ENCODE results near the gene GAL. TPM values are rescaled to one million over a fixed set of nuclear protein-coding genes. Genes with fewer than 3 reads are reported as not detected.

Gene GAL
- total and polyA plus RNA-seq, 10 donors, result not detected

DNA sequence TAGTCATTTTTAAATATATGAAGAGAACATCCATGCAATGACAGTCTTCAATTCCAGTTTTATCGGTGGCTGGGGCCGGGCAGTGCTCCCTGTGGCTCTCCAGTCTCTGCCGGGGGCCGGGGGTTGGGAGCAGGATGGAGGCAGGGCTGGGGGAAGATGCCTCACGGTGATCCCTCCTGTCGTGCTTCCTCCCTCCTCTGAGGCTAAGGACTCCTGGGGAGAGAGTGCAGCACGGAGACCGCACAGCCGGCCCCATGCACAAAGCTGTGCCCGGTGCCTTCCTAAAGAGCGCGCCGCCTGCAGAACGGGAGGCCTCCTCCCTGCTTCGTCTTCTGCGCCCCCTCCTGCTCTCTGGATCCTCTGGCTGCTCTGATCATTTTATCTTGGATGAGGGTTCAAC, 20.5 kb downstream of the GAL start:
- intact Hi-C loops (cut with DNase I; ENCODE audit: low total_unique reads), result no loop called here
- H3K4me1 ChIP-seq, result no peaks in the 10 kb centered on the region
- DNase-seq, result no peak
- no peaks in the 10 kb centered on the region for H3K36me3 ChIP-seq
- TF ChIP-seq, protein P1, sequence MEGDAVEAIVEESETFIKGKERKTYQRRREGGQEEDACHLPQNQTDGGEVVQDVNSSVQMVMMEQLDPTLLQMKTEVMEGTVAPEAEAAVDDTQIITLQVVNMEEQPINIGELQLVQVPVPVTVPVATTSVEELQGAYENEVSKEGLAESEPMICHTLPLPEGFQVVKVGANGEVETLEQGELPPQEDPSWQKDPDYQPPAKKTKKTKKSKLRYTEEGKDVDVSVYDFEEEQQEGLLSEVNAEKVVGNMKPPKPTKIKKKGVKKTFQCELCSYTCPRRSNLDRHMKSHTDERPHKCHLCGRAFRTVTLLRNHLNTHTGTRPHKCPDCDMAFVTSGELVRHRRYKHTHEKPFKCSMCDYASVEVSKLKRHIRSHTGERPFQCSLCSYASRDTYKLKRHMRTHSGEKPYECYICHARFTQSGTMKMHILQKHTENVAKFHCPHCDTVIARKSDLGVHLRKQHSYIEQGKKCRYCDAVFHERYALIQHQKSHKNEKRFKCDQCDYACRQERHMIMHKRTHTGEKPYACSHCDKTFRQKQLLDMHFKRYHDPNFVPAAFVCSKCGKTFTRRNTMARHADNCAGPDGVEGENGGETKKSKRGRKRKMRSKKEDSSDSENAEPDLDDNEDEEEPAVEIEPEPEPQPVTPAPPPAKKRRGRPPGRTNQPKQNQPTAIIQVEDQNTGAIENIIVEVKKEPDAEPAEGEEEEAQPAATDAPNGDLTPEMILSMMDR (IDR thresholded peaks at IDR 0.05 in 8 of 11, conservative IDR thresholded peaks at IDR 0.05 in 3 of 11), result no peak
- TF ChIP-seq POLR2AphosphoS5 (IDR thresholded peaks at IDR 0.05), result no peak
- TF ChIP-seq POLR2A (IDR thresholded peaks at IDR 0.05), result no peak
- 54 to 70% (median 60%) methylated on average over 15 to 16 of the region's 16 CpGs for WGBS, 5 donors
- no peaks in the 10 kb centered on the region for H3K9me3 ChIP-seq
- no peak overlapping the region for H3K27ac ChIP-seq
- H3K27me3 ChIP-seq (replicated peaks in 1 of 7), result peaks cover 0 to 11% (median 0%) of the 10 kb centered on the region in 7 donors
- H3K4me3 ChIP-seq, result no peak overlapping the region

DNA sequence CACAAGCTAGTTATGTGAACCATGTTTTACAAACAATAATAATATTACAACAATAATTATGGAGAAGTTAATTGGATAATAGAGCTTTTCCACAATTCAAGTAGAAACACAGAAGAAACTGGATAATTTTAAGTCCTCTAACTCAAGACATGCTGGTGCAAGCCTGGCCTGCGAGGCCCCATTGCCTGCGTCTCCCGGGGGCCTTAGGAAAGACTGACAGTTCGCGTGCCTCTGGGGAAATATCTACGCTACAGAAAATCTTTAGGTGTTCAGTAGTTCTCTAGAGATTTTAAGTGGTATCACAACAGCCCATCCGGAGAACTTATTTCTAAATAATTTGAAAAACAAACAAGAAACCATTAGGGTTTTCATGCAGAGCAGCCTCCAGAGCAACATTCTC, 23.2 kb downstream of the GAL start:
- Histone ChIP-seq H3K4me1 (no peaks in the 10 kb centered on the region), H3K27ac (no peak overlapping the region), H3K27me3 (replicated peaks in 1 of 7) (peaks cover 0 to 5% (median 0%) of the 10 kb centered on the region in 7 donors), H3K9me3 (no peaks in the 10 kb centered on the region), H3K36me3 (no peaks in the 10 kb centered on the region), H3K4me3 (no peak overlapping the region)
- TF ChIP-seq POLR2AphosphoS5 (IDR thresholded peaks at IDR 0.05) (no peak), POLR2A (IDR thresholded peaks at IDR 0.05) (no peak)
- TF ChIP-seq, protein P1 (IDR thresholded peaks at IDR 0.05 in 8 of 11, conservative IDR thresholded peaks at IDR 0.05 in 3 of 11), result no peak
- no peak for DNase-seq
- WGBS, 5 donors, result 72 to 85% (median 81%) methylated on average over 7 of the region's 7 CpGs
- intact Hi-C loops (cut with DNase I; ENCODE audit: low total_unique reads), result no loop called here

DNA sequence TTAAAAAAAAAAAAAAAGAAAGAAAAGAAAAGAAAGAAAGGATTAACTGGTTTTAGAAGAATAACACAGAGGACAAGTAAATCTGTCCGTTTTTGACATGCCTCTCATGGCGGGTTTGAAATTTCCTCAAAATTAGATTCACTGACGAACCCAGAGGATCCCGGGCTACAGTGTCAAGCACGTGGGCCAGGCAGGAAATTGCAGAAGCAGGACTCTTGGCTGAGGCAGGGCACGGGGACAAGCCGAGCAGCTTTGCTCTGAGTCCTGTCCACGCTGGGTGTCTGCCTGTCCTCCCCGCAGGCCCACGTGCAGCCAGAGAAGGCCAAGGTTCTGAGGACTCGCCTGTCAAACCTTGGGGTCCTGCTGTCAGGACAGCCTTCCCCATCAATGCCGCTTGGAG, 24.7 kb downstream of the GAL start:
- WGBS, 5 donors, result 58 to 82% (median 66%) methylated on average over 9 to 12 of the region's 12 CpGs
- intact Hi-C loops (cut with DNase I; ENCODE audit: low total_unique reads), result no loop called here
- Histone ChIP-seq H3K27ac (no peak overlapping the region), H3K4me3 (no peak overlapping the region), H3K27me3 (replicated peaks in 1 of 7) (peaks cover 0 to 7% (median 0%) of the 10 kb centered on the region in 7 donors), H3K4me1 (no peaks in the 10 kb centered on the region), H3K9me3 (no peaks in the 10 kb centered on the region), H3K36me3 (peaks cover 0 to 2% (median 0%) of the 10 kb centered on the region in 6 donors)
- TF ChIP-seq, protein P1 (IDR thresholded peaks at IDR 0.05 in 8 of 11, conservative IDR thresholded peaks at IDR 0.05 in 3 of 11), result no peak
- TF ChIP-seq POLR2AphosphoS5 (IDR thresholded peaks at IDR 0.05), result no peak
- TF ChIP-seq POLR2A (IDR thresholded peaks at IDR 0.05), result no peak
- DNase-seq, result no peak

DNA sequence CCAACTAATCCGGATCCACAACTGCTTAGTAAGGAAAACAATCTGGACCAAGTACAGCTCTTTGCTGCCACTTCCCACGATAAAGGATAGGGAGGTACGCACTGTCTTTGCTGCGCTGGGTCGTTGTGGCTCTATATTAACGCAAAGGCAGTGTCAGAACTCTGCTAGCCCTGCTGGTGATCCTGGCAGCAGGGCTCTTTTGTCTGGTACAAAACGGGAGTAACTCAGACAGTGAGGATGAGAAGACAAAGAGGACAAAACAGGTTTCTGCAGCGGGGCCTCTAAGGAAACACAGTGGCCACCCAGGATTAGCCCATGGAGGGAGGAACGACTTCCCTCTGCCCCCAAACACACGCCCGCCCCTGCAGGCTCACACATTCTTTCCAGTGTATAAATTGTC, 26.1 kb downstream of the GAL start:
- H3K27me3 ChIP-seq (replicated peaks in 1 of 7), result peaks cover 0 to 5% (median 0%) of the 10 kb centered on the region in 7 donors
- H3K27ac ChIP-seq, result no peak overlapping the region
- no peak overlapping the region for H3K4me3 ChIP-seq
- TF ChIP-seq POLR2A (IDR thresholded peaks at IDR 0.05) (no peak), POLR2AphosphoS5 (IDR thresholded peaks at IDR 0.05) (no peak)
- TF ChIP-seq, protein P1 (IDR thresholded peaks at IDR 0.05 in 8 of 11, conservative IDR thresholded peaks at IDR 0.05 in 3 of 11), result no peak
- no peak for DNase-seq
- peaks cover 0 to 6% (median 0%) of the 10 kb centered on the region in 6 donors for H3K36me3 ChIP-seq
- WGBS, 5 donors, result 88 to 93% (median 90%) methylated on average over 11 of the region's 11 CpGs
- intact Hi-C loops (cut with DNase I; ENCODE audit: low total_unique reads), result no loop called here
- no peaks in the 10 kb centered on the region for H3K4me1 ChIP-seq
- no peaks in the 10 kb centered on the region for H3K9me3 ChIP-seq
